HG02610 (cell line): Measurements from ENCODE around the gene RAB9A.
"Not testable (repeated sequence)": the region's sequence is repeated elsewhere in the genome, so short reads cannot be mapped to it uniquely, and the experiment has no call there.

Experiments used
- ATAC-seq: cut with Tn5 transposase; IDR thresholded peaks from one replicate; pipeline ENCODE4 v1.9.1; 2021; ENCODE audit warnings: mild to moderate bottlenecking, moderate library complexity; ENCODE audit not compliant: unreplicated experiment

RAB9A gene

GRCh38 chrX:13669246-13669737 is 19.6 kb upstream of the RAB9A start:
- ATAC-seq: peak; percentile 77

DNA sequence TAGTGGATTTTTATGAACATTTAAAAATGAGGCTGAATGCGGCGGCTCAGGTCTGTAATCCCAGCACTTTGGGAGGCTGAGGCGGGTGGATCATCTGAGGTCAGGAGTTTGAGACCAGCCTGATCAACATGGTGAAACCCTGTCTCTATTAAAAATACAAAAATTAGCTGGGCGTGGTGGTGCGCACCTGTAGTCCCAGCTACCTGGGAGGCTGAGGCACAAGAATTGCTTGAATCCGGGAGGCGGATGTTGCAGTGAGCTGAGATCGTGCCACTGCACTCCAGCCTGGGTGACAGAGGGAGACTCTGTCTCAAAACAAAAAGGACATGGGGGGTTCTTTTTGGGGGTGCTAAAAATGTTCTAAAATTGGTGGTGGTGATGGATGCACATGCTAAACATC is 19.2 kb upstream of the RAB9A start:
- not testable (repeated sequence) for ATAC-seq

DNA sequence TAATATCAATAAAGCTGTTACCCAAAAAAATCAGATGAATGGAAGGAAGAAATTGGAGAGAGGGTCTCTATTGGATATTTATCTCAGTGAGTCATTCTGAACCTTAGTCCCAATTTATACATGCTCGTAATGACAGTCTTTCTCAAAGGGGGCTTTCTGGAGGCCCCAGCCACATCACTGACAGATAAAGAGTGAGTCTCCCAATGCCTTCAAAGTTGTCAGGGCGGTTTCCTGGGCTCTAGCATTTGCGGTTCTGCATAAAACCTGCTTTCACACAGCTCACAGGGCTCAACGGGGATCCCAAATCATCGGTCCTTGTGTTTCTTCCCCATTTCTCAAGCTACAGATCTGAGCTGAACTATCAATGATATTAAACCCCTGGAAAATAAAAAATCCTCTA is 18.7 kb upstream of the RAB9A start:
- ATAC-seq: no peak

GRCh38 chrX:13673016-13673415 is 15.9 kb upstream of the RAB9A start:
- no peak for ATAC-seq

GRCh38 chrX:13676885-13677284 is 12.0 kb upstream of the RAB9A start:
- ATAC-seq: no peak

- not testable (repeated sequence) for ATAC-seq
Observed at GRCh38 chrX:13679700-13680099, 9.2 kb upstream of the RAB9A start.

DNA sequence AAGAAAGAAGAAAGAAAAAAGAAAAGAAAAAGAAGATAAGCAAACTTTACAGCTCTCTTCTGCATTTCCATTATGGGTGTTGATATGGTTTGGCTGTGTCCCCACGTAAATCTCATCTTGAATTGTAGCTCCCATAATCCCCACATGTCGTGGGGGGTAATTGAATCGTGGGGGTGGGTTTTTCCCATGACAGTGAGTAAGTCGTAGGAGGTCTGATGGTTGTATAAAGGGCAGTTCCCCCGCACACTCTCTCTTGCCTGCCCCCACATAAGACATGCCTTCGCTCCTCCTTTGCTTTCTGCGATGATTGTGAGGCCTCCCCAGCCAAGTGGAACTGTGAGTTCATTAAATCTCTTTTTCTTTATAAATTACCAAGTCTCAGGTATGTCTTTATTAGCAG is 7.3 kb upstream of the RAB9A start:
- ATAC-seq: no peak

DNA sequence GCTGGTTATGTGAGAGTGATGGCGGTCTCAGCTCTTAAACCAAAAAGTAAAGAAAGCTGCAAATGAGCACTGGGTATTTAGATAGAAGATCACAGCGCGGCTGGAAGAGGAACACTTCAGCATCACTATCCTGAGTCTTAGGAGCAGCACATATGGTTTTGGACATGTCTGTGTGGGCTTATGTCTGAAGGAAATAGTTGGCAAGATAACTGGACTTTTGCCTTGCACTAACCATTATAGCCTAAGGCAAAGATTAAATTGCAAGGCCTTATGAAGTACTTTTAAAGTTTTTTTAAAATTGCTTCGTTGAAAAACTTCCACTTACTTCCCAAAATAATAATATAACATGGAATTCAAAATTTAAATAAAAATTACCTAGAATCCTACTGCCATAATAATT is 4.6 kb upstream of the RAB9A start:
- no peak for ATAC-seq

DNA sequence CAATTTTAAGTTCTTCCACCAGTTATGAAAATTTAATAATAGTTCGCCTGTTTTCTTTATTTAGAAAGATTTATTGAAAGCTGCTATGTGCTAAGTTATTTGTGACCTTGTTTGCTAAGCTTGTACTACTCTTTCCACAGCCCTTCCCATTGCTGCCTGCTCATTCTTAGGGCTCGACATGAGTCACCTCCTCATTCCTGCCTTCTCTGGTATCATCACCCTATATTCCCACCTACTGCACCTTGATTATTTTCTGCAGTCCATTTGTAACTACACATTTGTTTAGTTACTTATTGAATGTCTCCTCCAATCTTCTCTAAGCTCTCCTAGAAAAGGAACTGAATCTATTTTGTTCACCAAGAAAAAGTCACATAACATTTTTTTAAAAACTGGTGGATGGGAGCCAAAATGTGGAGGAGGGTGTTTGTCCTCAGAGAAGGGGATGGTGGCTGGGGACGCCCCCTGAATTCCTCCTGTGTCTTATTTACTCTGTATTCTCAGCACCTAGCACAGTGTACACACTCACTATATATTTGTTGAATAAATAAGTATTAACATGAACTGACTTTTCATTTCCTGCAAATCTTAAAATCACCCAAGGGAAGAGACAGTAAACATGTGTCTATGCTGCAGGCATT is 3.7 kb upstream of the RAB9A start:
- ATAC-seq: no peak

- no peak for ATAC-seq
Observed at GRCh38 chrX:13687203-13687602, 1.7 kb upstream of the RAB9A start.

- ATAC-seq: no peak
Observed at GRCh38 chrX:13688384-13688957, 457 bp upstream of the RAB9A start.

- ATAC-seq: no peak
Observed at GRCh38 chrX:13689741-13690211, 848 bp downstream of the RAB9A start.

DNA sequence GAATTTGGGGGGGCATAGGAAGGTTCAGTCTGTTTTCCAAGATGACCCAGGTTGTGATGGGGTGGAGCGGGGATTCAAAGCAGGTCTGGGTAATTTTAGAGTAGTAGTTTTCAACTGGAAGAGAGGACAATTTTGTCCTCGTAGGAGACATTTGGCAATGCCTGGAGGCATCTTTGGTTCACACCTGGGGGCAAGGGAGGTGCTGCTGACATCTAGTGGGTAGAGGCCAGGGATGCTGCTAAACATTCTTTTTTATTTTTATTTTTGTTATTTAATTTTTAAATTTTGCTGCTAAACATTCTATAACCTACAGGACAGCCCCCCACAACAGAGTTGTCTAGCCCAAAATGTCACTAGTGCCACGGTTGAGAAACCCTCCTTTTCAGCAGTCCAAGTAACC is 1.9 kb downstream of the RAB9A start:
- no peak for ATAC-seq

GRCh38 chrX:13691841-13692371 is 3.0 kb downstream of the RAB9A start:
- no peak for ATAC-seq

DNA sequence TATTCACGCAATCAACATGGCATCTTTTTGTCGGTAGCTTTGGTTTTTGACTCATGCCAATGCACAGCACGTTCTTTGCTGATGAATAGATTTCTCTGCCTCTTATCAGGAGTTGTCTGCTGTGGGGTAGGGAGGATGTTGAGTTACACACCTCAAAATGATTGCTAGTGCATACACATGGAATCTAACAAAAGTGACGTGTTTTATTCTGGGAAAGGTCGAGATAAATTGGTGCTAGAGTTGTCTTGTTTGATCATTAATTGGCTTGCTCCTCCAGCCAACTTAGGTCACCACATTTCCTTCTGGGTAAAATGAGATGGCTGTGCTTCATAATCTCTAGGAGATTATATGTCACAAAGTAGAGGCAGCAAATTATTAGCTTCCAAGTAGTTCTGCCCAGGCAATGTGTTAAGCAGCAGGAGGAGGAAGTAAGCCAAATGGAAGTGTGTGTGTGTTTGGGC is 3.9 kb downstream of the RAB9A start:
- no peak for ATAC-seq

GRCh38 chrX:13693341-13693961 is 4.5 kb downstream of the RAB9A start:
- no peak for ATAC-seq

DNA sequence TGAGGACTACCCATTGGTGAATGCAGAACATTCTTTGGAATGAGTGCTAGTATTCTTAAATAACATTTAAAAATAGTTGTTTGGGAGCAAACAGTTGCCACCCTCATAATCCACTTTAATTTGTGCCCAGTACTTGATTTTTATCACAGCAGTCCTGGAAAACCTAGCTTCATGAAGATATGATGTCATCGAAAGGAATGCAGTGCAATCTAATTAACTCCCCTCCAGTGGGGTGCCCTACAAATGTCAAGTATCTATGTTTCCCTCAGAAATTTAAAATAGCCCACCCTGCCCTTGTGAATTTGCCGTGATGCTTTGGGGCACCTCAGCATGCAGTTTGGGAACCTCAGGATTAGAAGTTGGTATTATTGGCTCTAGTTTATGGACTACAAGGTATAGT is 5.4 kb downstream of the RAB9A start:
- ATAC-seq: no peak

GRCh38 chrX:13694983-13695382 is 6.1 kb downstream of the RAB9A start:
- ATAC-seq: no peak

DNA sequence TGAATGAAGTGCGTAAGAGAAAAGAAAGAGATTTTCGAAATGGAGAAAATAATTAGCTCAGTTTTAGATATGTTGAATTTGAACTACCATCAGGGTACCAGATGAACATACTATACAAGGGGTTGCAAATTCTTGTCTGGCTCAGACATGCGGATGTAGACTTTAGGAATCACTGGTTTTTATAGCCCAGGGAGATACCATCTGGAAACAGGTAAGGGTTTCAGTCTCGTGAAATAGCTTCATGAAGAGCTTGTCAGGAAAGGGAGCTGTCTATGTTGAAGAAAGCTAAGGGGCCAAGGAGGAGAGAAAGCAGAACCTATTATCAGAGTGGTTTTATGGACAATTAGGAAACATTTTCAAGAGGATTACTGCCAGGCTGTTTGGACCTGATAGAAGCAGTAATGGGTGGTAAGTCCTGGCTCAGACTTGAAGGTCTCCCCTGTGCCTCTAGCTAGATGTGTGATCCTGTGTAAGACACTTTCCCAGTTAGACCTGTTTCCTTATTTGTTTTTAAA is 6.7 kb downstream of the RAB9A start:
- ATAC-seq: no peak

DNA sequence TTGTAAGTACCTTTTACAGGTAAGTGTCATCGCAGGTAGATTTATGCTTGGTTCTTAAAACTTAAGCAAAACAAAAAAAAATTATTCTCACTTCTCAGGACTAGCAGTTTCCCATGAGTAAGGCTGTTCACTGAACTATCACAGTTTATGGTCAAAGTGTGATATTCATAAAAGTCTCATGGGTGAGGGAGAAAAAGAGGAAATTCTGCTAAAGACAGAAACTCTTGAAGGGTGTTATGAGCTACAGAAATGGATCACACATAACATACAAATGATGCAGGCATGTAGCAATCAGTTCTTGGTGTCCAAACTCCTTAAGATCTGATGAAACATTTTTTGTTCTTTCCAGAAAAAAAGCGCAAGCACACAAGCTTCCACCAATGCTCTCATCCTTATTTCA is 8.5 kb downstream of the RAB9A start:
- peak; percentile 67 for ATAC-seq

DNA sequence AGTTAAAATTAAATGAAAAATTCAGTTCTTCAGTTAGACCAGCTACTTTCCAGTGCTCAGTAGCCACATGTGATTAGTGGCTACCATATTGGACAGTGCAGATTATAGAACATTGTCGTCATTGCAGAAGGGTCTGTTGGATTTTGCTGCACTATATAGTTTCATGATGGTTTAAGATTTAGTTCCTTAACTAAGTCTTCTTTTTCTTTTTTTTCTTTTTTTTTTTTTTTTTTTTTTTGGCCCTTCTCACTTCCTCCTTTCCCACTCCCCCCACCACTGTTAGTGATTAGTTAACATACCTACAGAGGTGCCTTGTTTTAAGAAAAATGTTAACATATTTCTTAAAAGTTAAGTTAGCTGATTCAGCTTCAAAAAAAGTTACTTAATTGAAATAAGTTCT is 9.0 kb downstream of the RAB9A start:
- ATAC-seq: peak; percentile 4

DNA sequence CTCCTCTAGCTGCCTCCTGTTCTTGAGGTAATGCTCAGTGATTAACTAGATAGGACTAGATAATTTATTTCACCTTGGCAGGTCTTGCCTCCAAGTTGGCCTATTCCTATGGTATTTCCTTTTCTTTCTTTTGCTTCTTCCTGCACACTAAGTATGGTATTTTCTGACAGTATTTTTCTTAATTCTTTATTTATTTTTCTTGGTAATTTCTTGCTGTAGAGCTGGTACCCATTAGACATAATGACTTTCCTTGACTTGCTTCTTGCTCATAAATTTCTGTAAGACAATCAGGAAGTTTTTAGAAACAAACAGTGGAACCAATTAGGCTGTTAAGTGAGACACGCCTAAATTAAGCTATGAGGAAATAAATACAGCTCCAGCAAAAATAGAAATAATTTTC is 9.5 kb downstream of the RAB9A start:
- no peak for ATAC-seq
